GM19397 (cell line): Measurements from ENCODE around the gene KRT6A.

Experiments used
- ATAC-seq: cut with Tn5 transposase; IDR thresholded peaks from one replicate; pipeline ENCODE4 v1.9.1; 2021; ENCODE audit warnings: mild to moderate bottlenecking, moderate library complexity; ENCODE audit not compliant: unreplicated experiment

The KRT6A gene

GRCh38 chr12:52524898-52525591 lies 32.0 kb upstream of the KRT6A start:
- ATAC-seq = no peak

GRCh38 chr12:52524241-52524897 lies 31.3 kb upstream of the KRT6A start:
- no peak for ATAC-seq

GRCh38 chr12:52523824-52524223 lies 30.8 kb upstream of the KRT6A start:
- ATAC-seq = no peak

GRCh38 chr12:52522346-52523011 lies 29.4 kb upstream of the KRT6A start:
- no peak for ATAC-seq

GRCh38 chr12:52521568-52522266 lies 28.7 kb upstream of the KRT6A start:
- ATAC-seq = no peak

- ATAC-seq = no peak
Observed at GRCh38 chr12:52521175-52521567, 28.1 kb upstream of the KRT6A start.

- ATAC-seq = no peak
Observed at GRCh38 chr12:52519826-52520662, 27.0 kb upstream of the KRT6A start, which contains the start of gene KRT5. Gene KRT5, minus strand, starts transcription at chr12:52520394. Its CDS starts 98 bp downstream, at chr12:52520296.

- ATAC-seq = no peak
Observed at GRCh38 chr12:52519387-52519703, 26.3 kb upstream of the KRT6A start.

- no peak for ATAC-seq
Observed at GRCh38 chr12:52518574-52519386, 25.7 kb upstream of the KRT6A start.

GRCh38 chr12:52517888-52518287 lies 24.8 kb upstream of the KRT6A start:
- ATAC-seq = no peak

- ATAC-seq = no peak
Observed at GRCh38 chr12:52517005-52517835, 24.2 kb upstream of the KRT6A start.

GRCh38 chr12:52515927-52516831 lies 23.1 kb upstream of the KRT6A start:
- no peak for ATAC-seq

- ATAC-seq = no peak
Observed at GRCh38 chr12:52515319-52515646, 22.2 kb upstream of the KRT6A start.

GRCh38 chr12:52514471-52515318 lies 21.6 kb upstream of the KRT6A start:
- ATAC-seq = no peak

- no peak for ATAC-seq
Observed at GRCh38 chr12:52513736-52514135, 20.7 kb upstream of the KRT6A start.

- no peak for ATAC-seq
Observed at GRCh38 chr12:52508211-52508610, 15.2 kb upstream of the KRT6A start.
